GM19468 (cell line): ENCODE measurements around the gene CDX1.

Experiments used
- ATAC-seq: cut with Tn5 transposase; IDR thresholded peaks from one replicate; pipeline ENCODE4 v1.9.1; 2021; ENCODE audit warnings: mild to moderate bottlenecking, moderate library complexity, moderate number of reproducible peaks; ENCODE audit not compliant: unreplicated experiment; ENCODE audit errors: extremely low read depth

The CDX1 gene

GRCh38 chr5:150130493-150130922 is 36.1 kb upstream of the CDX1 start:
- ATAC-seq: no peak

GRCh38 chr5:150131461-150131860 is 35.1 kb upstream of the CDX1 start:
- no peak for ATAC-seq

- no peak for ATAC-seq
Observed at GRCh38 chr5:150131978-150132694, 34.4 kb upstream of the CDX1 start.

- no peak for ATAC-seq
Observed at GRCh38 chr5:150132740-150133139, 33.8 kb upstream of the CDX1 start.

GRCh38 chr5:150133581-150134197 is 32.9 kb upstream of the CDX1 start:
- ATAC-seq: no peak

- no peak for ATAC-seq
Observed at GRCh38 chr5:150134198-150134588, 32.4 kb upstream of the CDX1 start.

- no peak for ATAC-seq
Observed at GRCh38 chr5:150135557-150136304, 30.8 kb upstream of the CDX1 start.

- ATAC-seq: no peak
Observed at GRCh38 chr5:150136305-150137167, 30.0 kb upstream of the CDX1 start.

- ATAC-seq: no peak
Observed at GRCh38 chr5:150137168-150137957, 29.2 kb upstream of the CDX1 start.

GRCh38 chr5:150137997-150138396 is 28.6 kb upstream of the CDX1 start:
- ATAC-seq: no peak

GRCh38 chr5:150138551-150139265 is 27.9 kb upstream of the CDX1 start:
- no peak for ATAC-seq

GRCh38 chr5:150139334-150139733 is 27.2 kb upstream of the CDX1 start:
- ATAC-seq: no peak

- no peak for ATAC-seq
Observed at GRCh38 chr5:150140830-150141229, 25.7 kb upstream of the CDX1 start.

GRCh38 chr5:150141544-150142184 is 24.9 kb upstream of the CDX1 start:
- no peak for ATAC-seq

- no peak for ATAC-seq
Observed at GRCh38 chr5:150142185-150142958, 24.2 kb upstream of the CDX1 start.

- no peak for ATAC-seq
Observed at GRCh38 chr5:150142959-150143349, 23.6 kb upstream of the CDX1 start.

GRCh38 chr5:150143350-150144245 is 23.0 kb upstream of the CDX1 start:
- no peak for ATAC-seq
